Measurements from ENCODE around the gene CDKN2A. TPM values are rescaled to one million over a fixed set of nuclear protein-coding genes. Genes with fewer than 3 reads are reported as not detected.

Gene CDKN2A
- total RNA-seq, 1 experiment from 2014 or later: 0.57 TPM

- TF ChIP-seq ARID4B (CRISPR knock-in tag; IDR thresholded peaks at IDR 0.05; ENCODE audit: borderline replicate concordance): peak; percentile 66; the same call in 1 of the 2 replicates
- no peak for TF ChIP-seq ZNF416 (CRISPR knock-in tag; IDR thresholded peaks at IDR 0.05)
- TF ChIP-seq ESRRA (CRISPR knock-in tag; IDR thresholded peaks at IDR 0.05; ENCODE audit: borderline replicate concordance): no peak
- no peak for TF ChIP-seq JAZF1 (CRISPR knock-in tag; IDR thresholded peaks at IDR 0.05)
- TF ChIP-seq KAT7 (CRISPR knock-in tag; IDR thresholded peaks at IDR 0.05; ENCODE audit: borderline replicate concordance): peak; percentile 45; the same call in 1 of the 2 replicates
- TF ChIP-seq E2F4 (CRISPR knock-in tag; IDR thresholded peaks at IDR 0.05; ENCODE audit: borderline replicate concordance, low read depth): no peak
- TF ChIP-seq ERG (CRISPR knock-in tag; IDR thresholded peaks at IDR 0.05): no peak
- TF ChIP-seq HMGXB4 (CRISPR knock-in tag; IDR thresholded peaks at IDR 0.05): no peak
- no peak for TF ChIP-seq E2F5 (CRISPR knock-in tag; IDR thresholded peaks at IDR 0.05)
- TF ChIP-seq ZNF281 (CRISPR knock-in tag; IDR thresholded peaks at IDR 0.05): no peak
- TF ChIP-seq FOXP4 (CRISPR knock-in tag; IDR thresholded peaks at IDR 0.05): peak; percentile 16; the same call in 1 of the 2 replicates
- no peak for TF ChIP-seq ZNF232 (CRISPR knock-in tag; IDR thresholded peaks at IDR 0.05)
- no peak for TF ChIP-seq TEAD4 (CRISPR knock-in tag; IDR thresholded peaks at IDR 0.05)
- TF ChIP-seq USF2 (CRISPR knock-in tag; IDR thresholded peaks at IDR 0.05): peak; percentile 34; the same call in 1 of the 2 replicates
- TF ChIP-seq ATF1 (CRISPR knock-in tag; IDR thresholded peaks at IDR 0.05): no peak
- TF ChIP-seq MXD4 (CRISPR knock-in tag; IDR thresholded peaks at IDR 0.05; ENCODE audit: borderline replicate concordance): no peak
- TF ChIP-seq STAT6 (CRISPR knock-in tag; conservative IDR thresholded peaks at IDR 0.05; ENCODE audit: low read depth): no peak
- no peak for TF ChIP-seq ZNF317 (CRISPR knock-in tag; IDR thresholded peaks at IDR 0.05; ENCODE audit: borderline replicate concordance, low read depth)
- TF ChIP-seq CREB1 (CRISPR knock-in tag; IDR thresholded peaks at IDR 0.05): no peak
Measured at GRCh38 chr9:21974722-21975409, 19.3 kb downstream of the CDKN2A start (continued).

All from WTC11 (cell line).